ENCODE measurements around the gene LUC7L3. TPM values are rescaled to one million over a fixed set of nuclear protein-coding genes. Genes with fewer than 3 reads are reported as not detected.

Gene LUC7L3
- total and polyA plus RNA-seq, 2 of the 13 experiments (the other 11 are each of a cell fraction or from before 2014, with no cell fraction given): 108 to 120 TPM

DNA sequence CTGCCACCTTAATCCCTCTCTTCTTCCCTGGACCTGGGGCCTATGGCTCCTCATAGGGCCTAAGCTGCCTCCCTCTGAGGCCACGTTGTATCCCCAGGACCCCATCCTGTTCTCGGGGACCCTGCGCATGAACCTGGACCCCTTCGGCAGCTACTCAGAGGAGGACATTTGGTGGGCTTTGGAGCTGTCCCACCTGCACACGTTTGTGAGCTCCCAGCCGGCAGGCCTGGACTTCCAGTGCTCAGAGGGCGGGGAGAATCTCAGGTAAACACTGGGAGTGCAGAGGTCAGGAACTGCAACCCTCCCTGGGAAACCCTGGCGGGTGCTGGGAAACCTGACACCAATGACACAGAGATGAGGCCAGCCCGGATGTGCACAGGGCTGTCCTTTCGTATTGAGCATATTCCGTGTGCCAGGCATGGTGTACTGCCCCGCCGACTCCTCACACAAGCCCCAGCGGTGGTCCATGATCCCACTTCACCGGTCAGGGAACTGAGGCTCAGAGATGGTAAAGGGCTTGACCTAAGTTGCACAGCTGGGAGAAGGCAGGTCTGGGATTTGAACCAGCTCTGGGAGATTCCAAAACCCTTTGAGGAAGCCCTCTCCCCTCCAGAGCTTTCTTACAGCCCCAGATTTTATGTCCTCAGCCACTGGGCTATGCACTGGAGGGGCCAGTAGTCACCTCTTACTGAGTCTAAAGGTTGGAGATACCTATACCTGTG, 34.6 kb upstream of the LUC7L3 start (continued):
- TF ChIP-seq HOXA3 (CRISPR knock-in tag; IDR thresholded peaks at IDR 0.05) (peak; percentile 93), HNF4A (CRISPR knock-in tag; IDR thresholded peaks at IDR 0.05) (peak; percentile 98), ZNF251 (CRISPR knock-in tag; IDR thresholded peaks at IDR 0.05) (0 out of 2 replicates have a peak, but pooled peaks have one; percentile 74), ZNF615 (CRISPR knock-in tag; IDR thresholded peaks at IDR 0.05; ENCODE audit: borderline replicate concordance) (peak; percentile 64), ZNF20 (CRISPR knock-in tag; IDR thresholded peaks at IDR 0.05) (no peak), ZNF598 (CRISPR knock-in tag; IDR thresholded peaks at IDR 0.05; ENCODE audit: borderline replicate concordance) (peak; percentile 77; the same call in 1 of the 2 replicates), ZNF589 (CRISPR knock-in tag; conservative IDR thresholded peaks at IDR 0.05) (peak; percentile 96), ZNF614 (CRISPR knock-in tag; IDR thresholded peaks at IDR 0.05; ENCODE audit: borderline replicate concordance) (peak; percentile 98), HCFC1 (IDR thresholded peaks at IDR 0.05; ENCODE audit: low read depth, low read length) (no peak), PTBP1 (IDR thresholded peaks at IDR 0.05; ENCODE audit: low read depth, low read length, poor library complexity, severe bottlenecking) (peak; percentile 76), ZSCAN20 (CRISPR knock-in tag; IDR thresholded peaks at IDR 0.05; ENCODE audit: borderline replicate concordance) (no peak; the same call in 1 of the 2 replicates), ZNF562 (CRISPR knock-in tag; IDR thresholded peaks at IDR 0.05; ENCODE audit: borderline replicate concordance) (no peak), ZNF24 (IDR thresholded peaks at IDR 0.05) (no peak)
- TF ChIP-seq, protein P1, sequence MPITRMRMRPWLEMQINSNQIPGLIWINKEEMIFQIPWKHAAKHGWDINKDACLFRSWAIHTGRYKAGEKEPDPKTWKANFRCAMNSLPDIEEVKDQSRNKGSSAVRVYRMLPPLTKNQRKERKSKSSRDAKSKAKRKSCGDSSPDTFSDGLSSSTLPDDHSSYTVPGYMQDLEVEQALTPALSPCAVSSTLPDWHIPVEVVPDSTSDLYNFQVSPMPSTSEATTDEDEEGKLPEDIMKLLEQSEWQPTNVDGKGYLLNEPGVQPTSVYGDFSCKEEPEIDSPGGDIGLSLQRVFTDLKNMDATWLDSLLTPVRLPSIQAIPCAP (CRISPR knock-in tag; IDR thresholded peaks at IDR 0.05; ENCODE audit: low read depth): peak; percentile 56; the same call in 1 of the 2 replicates
- TF ChIP-seq, protein P2, sequence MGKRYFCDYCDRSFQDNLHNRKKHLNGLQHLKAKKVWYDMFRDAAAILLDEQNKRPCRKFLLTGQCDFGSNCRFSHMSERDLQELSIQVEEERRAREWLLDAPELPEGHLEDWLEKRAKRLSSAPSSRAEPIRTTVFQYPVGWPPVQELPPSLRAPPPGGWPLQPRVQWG (CRISPR knock-in tag; IDR thresholded peaks at IDR 0.05; ENCODE audit: borderline replicate concordance, low read depth): no peak
- TF ChIP-seq, protein P3, sequence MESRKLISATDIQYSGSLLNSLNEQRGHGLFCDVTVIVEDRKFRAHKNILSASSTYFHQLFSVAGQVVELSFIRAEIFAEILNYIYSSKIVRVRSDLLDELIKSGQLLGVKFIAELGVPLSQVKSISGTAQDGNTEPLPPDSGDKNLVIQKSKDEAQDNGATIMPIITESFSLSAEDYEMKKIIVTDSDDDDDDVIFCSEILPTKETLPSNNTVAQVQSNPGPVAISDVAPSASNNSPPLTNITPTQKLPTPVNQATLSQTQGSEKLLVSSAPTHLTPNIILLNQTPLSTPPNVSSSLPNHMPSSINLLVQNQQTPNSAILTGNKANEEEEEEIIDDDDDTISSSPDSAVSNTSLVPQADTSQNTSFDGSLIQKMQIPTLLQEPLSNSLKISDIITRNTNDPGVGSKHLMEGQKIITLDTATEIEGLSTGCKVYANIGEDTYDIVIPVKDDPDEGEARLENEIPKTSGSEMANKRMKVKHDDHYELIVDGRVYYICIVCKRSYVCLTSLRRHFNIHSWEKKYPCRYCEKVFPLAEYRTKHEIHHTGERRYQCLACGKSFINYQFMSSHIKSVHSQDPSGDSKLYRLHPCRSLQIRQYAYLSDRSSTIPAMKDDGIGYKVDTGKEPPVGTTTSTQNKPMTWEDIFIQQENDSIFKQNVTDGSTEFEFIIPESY (CRISPR knock-in tag; IDR thresholded peaks at IDR 0.05): peak; percentile 41; the same call in 1 of the 2 replicates
